HG03565 (cell line): ENCODE results near the gene ADGRV1.
"Not testable (repeated sequence)": the region's sequence is repeated elsewhere in the genome, so short reads cannot be mapped to it uniquely, and the experiment has no call there.

Experiments used
- ATAC-seq: cut with Tn5 transposase; IDR thresholded peaks from one replicate; pipeline ENCODE4 v1.9.1; 2021; ENCODE audit warnings: mild to moderate bottlenecking, moderate library complexity; ENCODE audit not compliant: unreplicated experiment

ADGRV1 gene

GRCh38 chr5:90968319-90968718 lies 409.7 kb downstream of the ADGRV1 start:
- ATAC-seq, result no peak

GRCh38 chr5:90969945-90970344 lies 411.3 kb downstream of the ADGRV1 start:
- ATAC-seq, result not testable (repeated sequence)

- ATAC-seq, result no peak
Measured at GRCh38 chr5:90981177-90981576, 422.6 kb downstream of the ADGRV1 start.

- no peak for ATAC-seq
Measured at GRCh38 chr5:90981821-90982220, 423.2 kb downstream of the ADGRV1 start.

- ATAC-seq, result no peak
Measured at GRCh38 chr5:90982576-90982975, 424.0 kb downstream of the ADGRV1 start.

GRCh38 chr5:90983148-90983547 lies 424.6 kb downstream of the ADGRV1 start:
- ATAC-seq, result no peak

DNA sequence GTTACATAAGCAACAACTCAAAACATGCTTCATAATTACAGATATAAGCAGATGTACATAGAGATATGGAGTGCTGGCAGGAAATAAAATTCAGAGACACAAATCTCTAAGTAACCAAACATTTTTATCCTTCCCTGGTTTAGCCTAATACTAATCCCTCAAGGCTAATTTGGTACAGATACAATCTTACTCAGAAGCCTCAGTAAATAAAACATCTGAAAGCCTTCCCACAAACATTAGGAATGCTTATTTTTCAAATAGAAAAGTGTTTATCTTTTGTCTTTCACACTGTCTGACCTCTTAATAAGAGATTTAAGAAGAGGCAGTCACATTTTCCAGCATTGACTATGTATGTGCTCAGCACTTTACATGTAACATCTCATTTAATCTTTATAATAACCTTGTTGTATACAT lies 425.1 kb downstream of the ADGRV1 start:
- no peak for ATAC-seq

DNA sequence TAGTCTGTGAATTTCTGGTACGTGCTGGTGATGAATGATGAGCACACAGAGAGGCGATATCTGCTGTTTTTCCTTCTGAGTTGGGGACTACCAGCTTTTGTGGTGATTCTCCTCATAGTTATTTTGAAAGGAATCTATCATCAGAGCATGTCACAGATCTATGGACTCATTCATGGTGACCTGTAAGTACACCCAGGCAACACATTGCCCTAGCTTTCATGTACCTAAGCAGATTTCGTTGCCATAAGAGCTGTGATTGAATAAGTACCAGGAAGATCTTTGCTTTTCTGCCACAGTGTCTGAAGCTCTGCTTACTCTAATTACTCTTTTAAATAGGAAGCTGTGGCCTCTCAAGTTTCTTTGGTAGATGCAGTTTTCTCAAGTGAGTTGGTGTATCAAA lies 426.7 kb downstream of the ADGRV1 start:
- no peak for ATAC-seq

DNA sequence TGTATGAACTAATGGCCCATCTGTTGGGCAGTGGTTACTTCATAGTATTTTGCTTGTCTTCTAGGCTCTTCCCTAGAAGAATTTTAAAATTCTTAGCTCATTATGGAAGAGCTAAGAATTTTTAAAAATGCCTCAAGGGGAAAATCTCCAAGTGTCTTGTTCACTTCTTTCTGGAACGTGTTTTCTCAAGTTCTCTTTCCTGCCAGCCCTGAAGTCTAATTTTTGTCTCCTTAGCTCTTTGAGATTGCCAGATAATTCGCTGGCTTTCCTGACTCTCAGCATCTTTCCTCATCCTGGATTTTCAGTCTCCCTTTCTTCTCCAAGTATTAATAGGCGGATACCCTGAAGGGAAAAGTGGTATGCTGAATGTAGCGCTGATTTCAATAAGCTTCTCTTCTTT lies 429.1 kb downstream of the ADGRV1 start:
- no peak for ATAC-seq

GRCh38 chr5:90991201-90991600 lies 432.6 kb downstream of the ADGRV1 start:
- ATAC-seq, result no peak

DNA sequence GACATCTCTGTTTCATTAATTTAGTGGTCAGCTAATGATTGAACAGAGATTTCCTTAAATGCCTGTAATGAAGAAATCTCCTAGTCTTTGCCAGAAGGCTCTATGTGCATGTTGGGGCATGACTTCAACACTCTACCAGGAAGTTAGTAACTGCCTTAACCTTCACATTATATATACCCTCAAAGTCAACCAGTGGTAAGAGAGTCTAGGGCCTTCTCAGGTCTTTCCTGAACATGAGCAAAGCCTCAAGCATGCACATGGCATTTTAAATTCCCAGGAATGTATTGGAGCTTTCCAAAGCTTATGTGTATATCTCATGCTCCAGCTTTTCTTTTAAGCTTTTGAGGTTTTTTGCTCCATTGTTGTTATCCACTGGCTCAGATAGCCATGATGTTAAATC lies 436.2 kb downstream of the ADGRV1 start:
- no peak for ATAC-seq

GRCh38 chr5:90996089-90996488 lies 437.5 kb downstream of the ADGRV1 start:
- ATAC-seq, result no peak

DNA sequence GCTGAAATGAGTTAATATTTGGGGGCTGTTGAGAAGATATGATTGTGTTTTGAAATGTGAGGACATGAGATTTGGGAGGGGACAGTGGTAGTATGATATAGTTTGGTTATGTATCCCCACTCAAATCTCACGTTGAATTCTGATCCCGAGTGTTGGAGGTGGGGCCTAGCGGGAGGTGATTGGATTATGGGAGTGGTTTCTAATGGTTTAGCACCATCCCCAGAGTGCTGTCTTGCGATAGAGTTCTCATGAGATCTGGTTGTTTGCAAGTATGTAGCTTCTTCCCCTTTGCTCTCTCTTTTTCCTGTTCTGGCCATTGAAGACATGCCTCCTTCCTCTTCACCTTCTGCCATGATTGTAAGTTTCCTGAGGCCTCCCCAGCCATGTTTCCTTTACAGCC lies 438.5 kb downstream of the ADGRV1 start:
- ATAC-seq, result no peak

- ATAC-seq, result no peak
Measured at GRCh38 chr5:91000743-91001142, 442.1 kb downstream of the ADGRV1 start.

DNA sequence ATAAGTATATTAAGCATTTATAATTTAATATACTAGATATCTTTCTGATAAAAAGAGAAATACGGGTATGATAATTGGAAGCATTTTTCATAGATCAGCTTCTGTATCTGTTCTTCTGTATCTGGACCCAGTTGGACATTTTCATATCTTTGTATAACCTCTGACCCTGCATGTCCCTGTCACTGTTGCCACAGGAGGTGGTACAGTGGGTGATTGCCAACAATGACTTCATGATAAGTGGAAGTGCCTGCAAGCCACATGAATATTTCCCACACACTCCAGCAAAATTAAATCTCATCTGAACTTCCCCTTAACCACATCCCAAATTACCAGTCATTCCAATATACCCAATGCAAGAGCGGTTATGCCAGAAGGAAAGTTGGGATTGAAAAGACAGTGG lies 448.1 kb downstream of the ADGRV1 start:
- no peak for ATAC-seq

- no peak for ATAC-seq
Measured at GRCh38 chr5:91007251-91007650, 448.7 kb downstream of the ADGRV1 start.

DNA sequence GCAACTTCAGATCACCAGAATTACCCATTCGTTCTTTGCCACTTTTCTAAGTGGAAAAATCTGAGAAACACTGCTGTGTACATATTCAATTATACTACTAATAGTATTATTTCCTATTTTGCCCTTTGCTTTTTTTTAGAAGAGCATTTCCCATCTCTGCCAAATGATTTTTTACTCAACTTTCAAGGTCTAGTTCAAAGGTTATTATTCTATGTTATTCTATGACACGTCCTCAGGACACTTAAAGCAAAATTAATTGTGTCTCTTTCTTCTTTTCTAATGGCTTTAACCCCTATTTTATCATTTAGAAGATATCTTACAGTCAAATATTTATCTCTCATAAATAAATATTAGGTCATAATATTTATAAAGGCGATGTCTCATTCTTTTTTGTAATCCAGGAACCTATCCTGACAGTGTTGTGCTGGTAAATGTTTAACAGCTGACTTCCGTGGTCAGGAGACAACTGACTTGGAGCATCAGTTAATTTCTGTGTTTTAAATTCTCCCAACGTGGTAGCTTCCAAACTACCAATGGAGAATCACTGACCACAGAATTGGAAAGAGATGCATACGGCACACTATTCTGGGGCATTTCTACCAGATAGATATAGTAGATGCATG lies 449.3 kb downstream of the ADGRV1 start:
- no peak for ATAC-seq

DNA sequence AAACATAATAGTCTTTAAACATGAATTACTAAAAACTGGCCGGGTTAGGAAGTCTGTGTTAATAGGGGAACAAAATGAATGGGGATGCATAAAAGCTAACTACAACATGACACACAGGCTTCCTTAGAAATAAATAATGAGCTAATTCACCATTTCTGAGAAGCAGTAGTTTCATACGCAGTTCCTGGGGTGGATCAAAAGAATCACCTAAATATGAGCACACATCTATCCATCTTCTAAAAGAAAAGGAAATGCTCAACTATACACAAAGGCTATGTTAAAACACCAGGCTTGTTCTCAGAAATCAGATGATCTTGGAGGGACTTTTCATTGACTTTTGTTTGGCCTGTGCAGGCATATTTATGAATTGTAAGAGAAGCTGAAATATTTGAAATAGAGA lies 451.5 kb downstream of the ADGRV1 start:
- ATAC-seq, result no peak

DNA sequence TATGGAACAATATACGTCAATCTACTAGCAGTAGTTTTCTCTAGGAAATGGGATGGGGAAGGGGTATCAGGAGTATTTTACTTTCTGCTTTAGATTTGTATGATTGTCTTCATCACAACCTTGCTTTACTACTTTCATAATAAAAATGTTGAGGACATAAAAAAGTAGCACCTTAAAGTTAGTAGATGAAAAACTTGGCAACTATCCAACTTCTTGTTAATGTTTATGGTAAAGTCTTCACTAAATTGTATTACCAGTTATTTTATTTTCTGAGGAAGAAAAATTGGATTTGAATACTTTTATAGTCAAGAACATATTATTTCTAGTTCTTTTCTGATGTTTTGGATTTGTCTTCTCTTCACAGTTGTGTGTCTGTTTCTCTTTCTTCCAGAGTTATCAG lies 452.4 kb downstream of the ADGRV1 start:
- no peak for ATAC-seq

DNA sequence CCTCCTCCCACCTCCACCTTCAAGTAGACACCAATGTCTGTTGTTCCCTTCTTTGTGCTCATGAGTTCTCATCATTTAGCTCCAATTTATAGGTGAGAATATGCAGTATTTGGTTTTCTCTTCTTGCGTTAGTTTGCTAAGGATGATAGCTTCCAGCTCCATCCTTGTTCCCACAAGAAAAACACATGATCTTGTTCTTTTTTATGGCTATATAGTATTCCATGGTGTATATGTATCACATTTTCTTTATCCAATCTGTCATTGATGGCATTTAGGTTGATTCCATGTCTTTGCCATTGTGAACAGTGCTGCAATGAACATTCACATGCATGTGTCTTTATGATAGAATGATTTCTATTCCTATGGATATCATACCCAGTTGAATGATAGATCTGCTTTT lies 454.3 kb downstream of the ADGRV1 start:
- not testable (repeated sequence) for ATAC-seq

DNA sequence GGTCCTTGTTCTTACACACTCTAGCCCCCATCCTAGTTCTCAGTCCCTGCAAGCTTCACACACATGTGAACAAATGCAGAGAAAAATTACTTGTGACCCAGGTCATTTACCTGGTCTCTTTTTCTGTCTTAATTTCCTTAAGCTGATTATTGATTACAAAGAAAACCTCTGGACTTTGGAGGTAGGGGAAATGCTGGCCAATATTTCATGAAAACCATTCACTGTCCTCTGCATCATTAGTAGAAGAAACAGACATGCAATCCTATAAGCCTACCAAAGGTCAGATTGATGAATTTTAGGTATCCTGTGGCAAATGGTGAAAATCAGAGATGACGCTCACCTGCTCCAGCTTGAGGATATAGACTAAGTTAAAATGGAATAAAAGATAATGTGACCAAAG lies 457.7 kb downstream of the ADGRV1 start:
- ATAC-seq, result no peak

DNA sequence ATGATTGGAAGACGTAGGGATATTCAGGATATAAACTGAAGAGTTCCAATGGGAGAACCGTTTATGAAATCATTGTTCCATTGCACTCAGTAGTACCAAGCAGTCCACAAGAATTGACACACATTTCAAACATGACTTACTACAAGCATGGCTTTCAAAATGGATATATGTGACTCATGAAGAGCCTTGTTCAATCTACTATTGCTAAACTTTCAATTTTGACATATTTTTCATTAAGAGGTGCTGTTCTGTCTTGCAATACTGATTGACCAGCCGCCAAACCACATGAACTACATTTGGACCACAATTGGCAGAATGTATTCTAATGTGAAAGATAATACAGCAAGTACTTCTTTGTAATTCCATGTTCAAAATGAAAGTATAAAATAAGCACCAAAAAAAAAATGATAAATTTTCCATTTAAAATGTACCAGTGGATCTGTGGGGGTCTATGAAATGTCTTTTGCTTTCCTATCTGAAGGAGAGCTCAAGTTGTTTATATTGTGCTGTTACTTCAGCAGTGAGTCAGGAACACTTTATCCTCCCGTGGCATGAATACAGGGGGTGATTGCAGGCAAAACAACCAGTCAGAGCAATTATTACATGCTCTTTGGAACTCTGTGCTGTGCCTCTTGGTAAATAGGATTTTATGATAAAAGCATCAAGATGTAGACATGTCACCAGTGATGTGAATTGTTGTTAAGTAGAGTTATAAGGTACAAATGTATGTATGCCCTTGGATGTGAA lies 458.5 kb downstream of the ADGRV1 start:
- ATAC-seq, result no peak

DNA sequence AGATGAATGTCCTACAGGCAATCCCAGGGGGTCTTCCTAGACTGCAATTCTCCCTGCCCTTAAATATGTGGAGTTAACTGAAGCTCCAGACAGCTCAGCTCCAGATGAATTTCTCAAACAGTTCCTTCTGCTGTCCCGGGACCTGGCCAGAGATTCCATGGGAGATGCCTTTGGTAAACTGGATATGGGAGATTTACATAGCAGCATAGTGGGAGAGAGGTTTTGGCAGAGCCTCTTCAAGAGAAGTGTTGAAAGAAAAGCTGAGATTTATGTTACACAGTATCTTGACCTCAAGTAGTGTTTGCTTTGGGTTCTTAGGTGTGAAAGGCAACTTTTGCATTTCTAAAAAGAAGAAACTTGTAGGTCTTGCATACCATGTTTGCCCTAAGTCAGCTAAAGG lies 459.6 kb downstream of the ADGRV1 start:
- ATAC-seq, result no peak
